Activated T-cell treated with anti-CD3 and anti-CD28 coated beads for 4 hours (primary cell): ENCODE results near the gene MSX2.

Experiments used
- DNase-seq: peaks from one replicate; pipeline ENCODE4 v3.0.0-alpha.2; 2020

Gene MSX2

GRCh38 chr5:174724484-174725260, at the start of gene MSX2:
Gene MSX2, plus strand, starts transcription at chr5:174724582. Its CDS starts 78 bp downstream, at chr5:174724660.
- no peak for DNase-seq

- no peak for DNase-seq
These were observed 49.3 kb upstream of the MSX2 start for GRCh38 chr5:174675110-174675509.

GRCh38 chr5:174675916-174676315, 48.5 kb upstream of the MSX2 start:
- DNase-seq = no peak

DNA sequence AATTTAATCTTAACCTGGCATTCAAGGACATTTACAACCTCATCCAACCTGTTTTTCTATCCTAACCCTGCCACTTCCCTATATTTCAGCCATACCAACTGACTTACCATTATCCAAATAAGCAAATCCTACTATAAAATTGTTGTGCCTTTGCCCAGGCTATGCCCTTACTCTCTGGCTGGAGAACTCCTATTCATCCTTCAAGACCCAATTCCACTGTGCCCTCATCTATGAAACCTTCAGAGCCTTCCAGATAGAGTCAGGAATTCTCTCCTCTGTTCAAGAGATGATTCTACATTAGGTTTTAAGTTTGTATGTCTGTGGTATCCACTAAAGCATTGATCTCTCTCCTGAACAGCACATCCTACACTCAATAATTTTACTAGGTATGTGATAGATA, 46.3 kb upstream of the MSX2 start:
- DNase-seq = no peak

GRCh38 chr5:174680901-174681565, 43.3 kb upstream of the MSX2 start:
- DNase-seq = no peak

- no peak for DNase-seq
These were observed 36.9 kb upstream of the MSX2 start for GRCh38 chr5:174687503-174687902.

GRCh38 chr5:174688441-174689354, 35.7 kb upstream of the MSX2 start:
- no peak for DNase-seq

DNA sequence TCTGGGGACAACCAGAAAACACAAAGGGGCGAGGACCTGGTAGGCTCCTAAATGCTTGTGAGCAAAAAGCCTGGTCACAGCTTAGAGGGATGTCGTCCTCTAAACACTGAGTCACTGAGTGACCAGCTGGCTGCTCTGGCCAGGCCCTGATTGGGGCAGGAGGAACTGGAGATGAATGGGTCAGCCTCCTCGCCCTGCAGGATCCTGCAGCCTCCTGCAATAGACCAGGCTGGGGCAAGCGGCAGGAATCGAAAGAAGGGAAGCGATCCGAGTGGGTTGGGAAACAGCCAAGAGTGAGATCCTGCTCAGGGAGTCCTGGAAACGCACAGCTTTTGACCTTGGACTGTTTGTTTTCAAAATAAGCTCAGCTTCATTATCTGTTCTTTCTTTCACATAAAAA, 34.1 kb upstream of the MSX2 start:
- no peak for DNase-seq

GRCh38 chr5:174692381-174692780, 32.0 kb upstream of the MSX2 start:
- DNase-seq = no peak

- DNase-seq = no peak
These were observed 31.4 kb upstream of the MSX2 start for GRCh38 chr5:174692982-174693422.

DNA sequence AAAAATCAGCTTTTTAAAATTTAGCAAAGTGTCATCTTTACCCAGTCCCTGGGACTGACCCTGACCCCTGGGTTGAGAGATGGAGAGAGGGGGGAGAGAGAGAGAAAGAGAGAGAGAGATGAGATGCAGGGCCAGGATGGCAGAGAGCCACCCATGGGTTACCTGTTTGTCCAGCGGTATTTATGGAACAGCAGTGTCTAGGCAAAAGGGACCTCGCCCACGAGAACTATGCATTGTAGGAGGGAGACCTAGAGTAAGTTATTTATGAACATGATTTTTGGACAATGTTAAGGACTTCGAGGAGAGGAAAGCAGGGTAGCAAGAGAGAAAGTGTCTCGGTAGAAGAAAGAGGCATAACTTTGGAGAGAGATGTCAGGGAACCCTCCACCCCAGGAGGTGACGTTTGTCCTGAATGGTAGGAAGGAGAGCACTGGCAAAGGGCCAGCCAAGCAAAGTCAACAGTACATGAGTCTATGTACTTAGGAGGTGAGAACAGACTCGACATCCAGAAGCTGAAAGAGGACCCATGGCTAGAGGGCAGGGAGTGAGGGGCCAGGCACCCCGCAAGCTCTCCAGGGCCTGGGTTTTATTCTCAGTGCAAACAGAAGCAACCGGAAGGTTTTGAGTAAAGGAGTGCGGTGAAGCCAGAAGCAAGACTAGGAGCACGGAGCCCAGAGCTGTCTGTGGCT, 30.5 kb upstream of the MSX2 start:
- DNase-seq = no peak

GRCh38 chr5:174694611-174695010, 29.8 kb upstream of the MSX2 start:
- no peak for DNase-seq

- DNase-seq = no peak
These were observed 26.2 kb upstream of the MSX2 start for GRCh38 chr5:174698156-174698555.

- no peak for DNase-seq
These were observed 25.3 kb upstream of the MSX2 start for GRCh38 chr5:174699131-174699530.

GRCh38 chr5:174706997-174707572, 17.3 kb upstream of the MSX2 start:
- no peak for DNase-seq

- no peak for DNase-seq
These were observed 16.7 kb upstream of the MSX2 start for GRCh38 chr5:174707671-174708070.

DNA sequence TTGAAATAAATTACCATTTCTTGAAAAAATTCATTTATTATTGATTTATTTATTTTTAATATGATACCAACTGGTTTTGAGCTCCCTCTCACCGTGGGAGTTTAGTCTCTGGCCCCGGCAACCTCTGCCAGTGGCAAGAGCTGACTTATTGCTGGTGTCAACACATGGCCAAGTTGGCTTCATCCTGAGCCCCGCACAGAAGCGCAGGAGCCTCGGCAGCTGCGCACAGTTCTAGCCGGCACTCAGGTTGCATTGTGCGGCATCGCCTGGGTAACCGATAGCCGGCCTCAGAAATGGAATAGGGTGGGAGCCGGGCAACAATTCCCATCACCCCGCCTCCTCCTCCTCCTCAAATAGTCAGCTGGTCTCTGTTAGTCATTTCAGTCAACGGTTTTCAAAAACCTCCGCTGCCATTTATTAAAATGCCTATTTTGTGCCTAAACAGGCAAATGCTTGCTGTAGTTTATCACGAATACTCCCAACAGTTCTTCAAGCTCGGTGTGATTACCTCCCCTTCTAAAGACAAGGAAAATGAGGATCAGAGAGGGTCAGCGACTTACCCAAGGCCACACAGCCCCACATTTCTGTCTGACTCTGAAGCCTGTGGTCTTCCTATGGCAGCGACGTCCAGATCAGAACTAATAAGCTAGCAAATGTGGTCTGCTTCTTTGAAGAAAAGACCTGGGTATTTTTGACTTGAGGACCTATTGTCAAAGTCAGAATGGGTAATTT, 15.7 kb upstream of the MSX2 start:
- no peak for DNase-seq

DNA sequence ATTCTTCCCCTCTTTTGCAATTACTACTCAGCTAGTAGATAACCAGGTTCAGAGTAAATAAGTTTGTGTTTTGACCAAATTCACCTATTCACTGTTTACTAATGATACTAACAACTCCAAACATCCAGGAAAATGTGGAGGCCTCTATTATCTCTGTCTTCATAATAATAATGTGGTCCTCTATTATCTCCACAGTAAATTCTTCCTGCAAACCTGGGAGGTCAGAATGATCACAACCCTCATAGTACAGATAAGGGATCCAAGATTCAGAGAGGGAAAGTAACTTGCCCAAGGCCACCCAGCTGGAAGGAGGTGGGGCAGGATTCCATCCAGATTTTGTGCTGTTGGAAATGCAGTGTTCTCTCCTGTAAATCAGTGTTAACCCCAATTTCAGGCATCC, 9.6 kb upstream of the MSX2 start:
- DNase-seq = no peak

- DNase-seq = no peak
These were observed 8.6 kb upstream of the MSX2 start for GRCh38 chr5:174715804-174716203.

- no peak for DNase-seq
These were observed 6.4 kb upstream of the MSX2 start for GRCh38 chr5:174717826-174718455.
